Neuronal stem cell (in vitro differentiated cells): ENCODE data around the gene FIGN.

ENCODE experiments used
- DNase-seq: peaks from one replicate; pipeline ENCODE4 v3.0.0-alpha.2; 2013; ENCODE audit warnings: low spot score
- H2AFZ ChIP-seq: one replicate; pipeline ENCODE4 v1.6.1; 2013; ENCODE audit warnings: mild to moderate bottlenecking, low read length, inconsistent platforms
- H2AK5ac ChIP-seq: 2 replicates; pipeline ENCODE4 v1.6.1; 2013; ENCODE audit warnings: low read depth, mild to moderate bottlenecking, inconsistent platforms, low read length, moderate library complexity, mixed read lengths
- H2BK120ac ChIP-seq: 2 replicates; pipeline ENCODE4 v1.6.1; 2013; ENCODE audit warnings: low read depth, mild to moderate bottlenecking, inconsistent platforms, low read length, moderate library complexity, mixed read lengths
- H2BK12ac ChIP-seq: one replicate; pipeline ENCODE4 v1.6.1; 2013; ENCODE audit warnings: low read length, inconsistent platforms
- H2BK15ac ChIP-seq: 2 replicates; pipeline ENCODE4 v1.6.1; 2013; ENCODE audit warnings: mild to moderate bottlenecking, low read length, inconsistent platforms, mixed read lengths
- H2BK5ac ChIP-seq: one replicate; pipeline ENCODE4 v1.6.1; 2013; ENCODE audit warnings: inconsistent platforms, mild to moderate bottlenecking, low read length, moderate library complexity
- H3K14ac ChIP-seq: one replicate; pipeline ENCODE4 v1.6.1; 2013; ENCODE audit warnings: low read length, inconsistent platforms
- H3K18ac ChIP-seq: 2 replicates; pipeline ENCODE4 v1.6.1; 2013; ENCODE audit warnings: low read length, inconsistent platforms
- H3K23ac ChIP-seq: 2 replicates; pipeline ENCODE4 v1.6.1; 2013; ENCODE audit warnings: low read depth, mild to moderate bottlenecking, mixed read lengths, low read length, inconsistent platforms; ENCODE audit not compliant: poor library complexity
- H3K27ac ChIP-seq: replicated peaks from 3 replicates; pipeline ENCODE4 v1.5.1; 2013; ENCODE audit warnings: low read length, inconsistent platforms
- H3K27me3 ChIP-seq, 3 experiments: 2 replicates each; pipeline ENCODE4 v1.6.1; 2013; ENCODE audit warnings: low read length in 3 of 3, mild to moderate bottlenecking in 2 of 3, inconsistent platforms in 1 of 3, low read depth in 1 of 3, mixed read lengths in 1 of 3, moderate library complexity in 1 of 3; ENCODE audit not compliant: control insufficient read depth in 3 of 3, insufficient read depth in 3 of 3
- H3K36me3 ChIP-seq, 2 donors: replicated peaks in 1 of 2; 2 replicates each; pipeline ENCODE4 v1.6.1; 2013; ENCODE audit warnings: low read length in 2 of 2; ENCODE audit not compliant: control insufficient read depth in 2 of 2, insufficient read depth in 2 of 2
- H3K4ac ChIP-seq: 2 replicates; pipeline ENCODE4 v1.6.1; 2013; ENCODE audit warnings: inconsistent platforms, mild to moderate bottlenecking, low read length, moderate library complexity
- H3K4me1 ChIP-seq, 2 donors: 1 replicate in 1 of 2; 2 replicates in 1 of 2; pipeline ENCODE4 v1.6.1; 2013; ENCODE audit warnings: low read length in 2 of 2, low read depth in 1 of 2; ENCODE audit not compliant: control insufficient read depth in 2 of 2, insufficient read depth in 1 of 2
- H3K4me2 ChIP-seq: one replicate; pipeline ENCODE4 v1.6.1; 2013; ENCODE audit warnings: mild to moderate bottlenecking, low read length, inconsistent platforms; ENCODE audit not compliant: insufficient read depth, poor library complexity, severe bottlenecking
- H3K4me3 ChIP-seq, 2 donors: 2 replicates each; pipeline ENCODE4 v1.5.1; 2013; ENCODE audit warnings: low read length in 2 of 2, mild to moderate bottlenecking in 2 of 2, inconsistent platforms in 1 of 2, moderate library complexity in 1 of 2
- H3K79me1 ChIP-seq: one replicate; pipeline ENCODE4 v1.6.1; 2013; ENCODE audit warnings: low read depth, mild to moderate bottlenecking, inconsistent platforms, low read length, moderate library complexity
- H3K9ac ChIP-seq: one replicate; pipeline ENCODE4 v1.6.1; 2013; ENCODE audit warnings: mild to moderate bottlenecking, low read depth, low read length, inconsistent platforms; ENCODE audit not compliant: poor library complexity
- H3K9me3 ChIP-seq, 2 donors: replicated peaks in 1 of 2; 2 replicates each; pipeline versions ENCODE3 to v1.6.1; 2013; ENCODE audit warnings: low read length in 2 of 2, mild to moderate bottlenecking in 2 of 2, inconsistent platforms in 1 of 2, low read depth in 1 of 2, mixed read lengths in 1 of 2, moderate library complexity in 1 of 2; ENCODE audit not compliant: control insufficient read depth in 2 of 2, insufficient read depth in 1 of 2
- H4K8ac ChIP-seq: one replicate; pipeline ENCODE4 v1.6.1; 2013; ENCODE audit warnings: low read depth, mild to moderate bottlenecking, inconsistent platforms, low read length, moderate library complexity
- H4K91ac ChIP-seq: one replicate; pipeline ENCODE4 v1.6.1; 2013; ENCODE audit warnings: low read length, low read depth, mild to moderate bottlenecking, inconsistent platforms; ENCODE audit not compliant: poor library complexity
- WGBS, 2 donors: extraction: QIAGEN DNeasy Blood & Tissue Kit; methylation state at CpG; one replicate each; pipeline ENCODE4 v1.1.7; 2013; ENCODE audit warnings: missing lambda C conversion rate in 2 of 2, mixed read lengths in 1 of 2; ENCODE audit not compliant: insufficient read length in 2 of 2, insufficient replicate concordance in 1 of 2; ENCODE audit errors: extremely low coverage in 2 of 2; 5-methylcytosine and 5-hydroxymethylcytosine counted together

Gene FIGN

DNA sequence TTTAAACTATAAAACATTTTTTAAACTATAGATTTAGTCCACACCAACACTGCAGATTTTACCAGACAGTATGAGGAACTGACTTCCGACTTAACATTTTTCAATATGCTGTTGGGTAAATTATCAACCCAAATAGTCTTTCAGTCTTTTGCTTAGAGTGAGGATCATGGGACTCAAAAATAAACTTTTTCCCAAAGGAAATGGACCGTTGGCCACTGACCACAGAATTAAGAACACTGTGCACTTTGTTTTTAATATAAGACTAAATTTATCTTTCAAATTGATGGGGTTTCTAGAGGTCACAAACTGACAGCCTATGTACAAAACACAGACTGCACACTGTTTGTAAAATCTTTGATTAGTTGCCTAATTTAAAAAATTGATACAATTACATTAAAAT lies 44.9 kb downstream of the FIGN start:
- no peaks in the 10 kb centered on the region for H3K27me3 ChIP-seq

DNA sequence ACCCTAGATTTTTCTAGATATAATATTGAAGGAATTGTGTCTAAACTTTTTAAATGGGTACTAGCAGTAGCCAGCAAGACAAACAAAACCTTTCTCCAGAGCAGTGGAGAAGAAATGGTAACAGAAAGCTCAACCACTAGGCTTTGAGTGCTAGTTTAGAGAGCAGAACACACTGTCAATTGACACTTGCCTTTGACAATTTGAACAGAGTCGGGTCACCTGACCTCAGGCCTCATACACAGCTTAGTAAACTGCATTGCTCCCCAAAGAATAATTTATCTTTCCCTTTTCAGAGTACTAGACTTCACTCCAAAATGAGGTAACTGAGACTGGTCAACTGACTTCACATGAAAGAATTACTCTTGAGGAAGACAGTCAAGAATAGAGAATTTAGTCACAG lies 48.6 kb downstream of the FIGN start:
- Histone ChIP-seq H3K4me2 (no peak overlapping the region), H2BK120ac (no peak overlapping the region), H3K9ac (no peak overlapping the region), H3K23ac (no peak overlapping the region), H3K9me3 (no peaks in the 10 kb centered on the region), H3K36me3 (no peaks in the 10 kb centered on the region), H3K4me1 (no peaks in the 10 kb centered on the region), H2BK5ac (no peak overlapping the region), H3K27ac (no peak overlapping the region), H3K18ac (no peak overlapping the region), H2AK5ac (no peak overlapping the region), H3K14ac (no peak overlapping the region), H4K8ac (no peak overlapping the region), H3K4ac (no peak overlapping the region), H4K91ac (no peak overlapping the region), H3K27me3 (no peaks in the 10 kb centered on the region), H2BK12ac (no peak overlapping the region), H2BK15ac (no peak overlapping the region), H3K4me3 (no peak overlapping the region), H2AFZ (no peak overlapping the region), H3K79me1 (no peaks in the 10 kb centered on the region)
- no peak for DNase-seq
- no CpG with 5 or more reads among the region's 1 CpG for WGBS, 2 donors

More for the DNA sequence above, 44.9 kb downstream of the FIGN start:
- Histone ChIP-seq H3K23ac (no peak overlapping the region), H2AK5ac (no peak overlapping the region), H3K4me3 (no peak overlapping the region), H3K36me3 (no peaks in the 10 kb centered on the region), H3K4ac (no peak overlapping the region), H3K4me1 (peaks cover 0 to 17% of the 10 kb centered on the region in 2 donors), H3K18ac (no peak overlapping the region), H2AFZ (no peak overlapping the region), H3K9ac (no peak overlapping the region), H3K4me2 (no peak overlapping the region), H3K14ac (no peak overlapping the region), H3K9me3 (no peaks in the 10 kb centered on the region), H2BK12ac (no peak overlapping the region), H3K79me1 (peaks cover 2% of the 10 kb centered on the region), H2BK120ac (no peak overlapping the region), H3K27ac (no peak overlapping the region), H4K8ac (no peak overlapping the region), H4K91ac (no peak overlapping the region), H2BK15ac (no peak overlapping the region), H2BK5ac (no peak overlapping the region)
- no peak for DNase-seq
- WGBS, 2 donors = no CpG with 5 or more reads among the region's 2 CpGs

- Histone ChIP-seq H2BK5ac (no peak overlapping the region), H2AK5ac (no peak overlapping the region), H3K9me3 (no peaks in the 10 kb centered on the region), H2BK15ac (no peak overlapping the region), H3K9ac (no peak overlapping the region), H3K23ac (no peak overlapping the region), H3K4ac (no peak overlapping the region), H3K27ac (no peak overlapping the region), H4K8ac (no peak overlapping the region), H3K79me1 (no peaks in the 10 kb centered on the region), H3K4me1 (peaks cover 0 to 3% of the 10 kb centered on the region in 2 donors), H3K4me3 (no peak overlapping the region), H2AFZ (no peak overlapping the region), H3K27me3 (no peaks in the 10 kb centered on the region), H3K4me2 (no peak overlapping the region), H3K14ac (no peak overlapping the region), H4K91ac (no peak overlapping the region), H2BK120ac (no peak overlapping the region), H3K36me3 (no peaks in the 10 kb centered on the region), H3K18ac (no peak overlapping the region), H2BK12ac (no peak overlapping the region)
- no peak for DNase-seq
- no CpG with 5 or more reads among the region's 4 CpGs for WGBS, 2 donors
These were observed 49.5 kb downstream of the FIGN start for GRCh38 chr2:163686289-163686688.

DNA sequence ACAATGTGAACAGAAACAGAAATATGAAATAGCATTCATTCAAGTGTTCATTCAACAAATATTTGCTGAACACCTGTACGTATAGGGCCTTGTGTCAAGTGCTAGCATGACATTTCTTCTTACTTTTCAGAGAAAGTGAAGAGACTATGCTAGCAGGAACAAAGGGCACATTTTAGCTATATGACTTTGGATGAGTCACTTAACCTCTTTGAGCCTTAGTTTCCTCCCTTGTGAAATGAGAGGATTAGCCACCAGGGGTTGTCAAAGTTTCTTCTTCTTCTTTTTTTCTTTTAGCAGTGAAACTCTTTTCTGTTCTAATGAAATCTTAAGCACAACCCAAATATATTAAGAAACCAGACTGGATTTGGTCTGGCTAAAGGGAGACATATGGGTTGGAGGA lies 53.1 kb downstream of the FIGN start:
- no peaks in the 10 kb centered on the region for H3K79me1 ChIP-seq
- no peak overlapping the region for H2AFZ ChIP-seq
- H3K4ac ChIP-seq = no peak overlapping the region
- H4K8ac ChIP-seq = no peak overlapping the region
- no peak overlapping the region for H3K4me2 ChIP-seq
- DNase-seq = no peak
- H3K14ac ChIP-seq = no peak overlapping the region
- H3K23ac ChIP-seq = no peak overlapping the region
- no peaks in the 10 kb centered on the region for H3K9me3 ChIP-seq
- H3K18ac ChIP-seq = no peak overlapping the region
- WGBS, 2 donors = no CpG with 5 or more reads among the region's 1 CpG
- H3K4me1 ChIP-seq = peaks cover 0 to 3% of the 10 kb centered on the region in 2 donors
- no peak overlapping the region for H3K9ac ChIP-seq
- H3K27ac ChIP-seq = no peak overlapping the region
- H3K4me3 ChIP-seq = no peak overlapping the region
- no peaks in the 10 kb centered on the region for H3K36me3 ChIP-seq
- no peak overlapping the region for H2AK5ac ChIP-seq
- no peak overlapping the region for H2BK120ac ChIP-seq
- H3K27me3 ChIP-seq = no peaks in the 10 kb centered on the region
- H4K91ac ChIP-seq = no peak overlapping the region
- no peak overlapping the region for H2BK5ac ChIP-seq
- no peak overlapping the region for H2BK12ac ChIP-seq
- H2BK15ac ChIP-seq = no peak overlapping the region
